Epithelial cell of esophagus (primary cell): Measurements from ENCODE around the gene CENPO.

ENCODE experiments used
- DNase-seq: peaks from one replicate; pipeline ENCODE4 v3.0.0; 2010; ENCODE audit warnings: low read depth
- H3K4me3 ChIP-seq: 2 replicates; pipeline ENCODE4 v1.5.1; 2011; ENCODE audit warnings: mild to moderate bottlenecking, low read length, control low read depth
- TF ChIP-seq, protein P1 (sequence below): IDR thresholded peaks from 2 replicates; pipeline ENCODE4 v1.5.1; 2011; ENCODE audit warnings: low read depth, mild to moderate bottlenecking, low read length, control low read depth, inconsistent platforms; ENCODE audit not compliant: insufficient read depth; ENCODE audit errors: missing control alignments

Gene CENPO

DNA sequence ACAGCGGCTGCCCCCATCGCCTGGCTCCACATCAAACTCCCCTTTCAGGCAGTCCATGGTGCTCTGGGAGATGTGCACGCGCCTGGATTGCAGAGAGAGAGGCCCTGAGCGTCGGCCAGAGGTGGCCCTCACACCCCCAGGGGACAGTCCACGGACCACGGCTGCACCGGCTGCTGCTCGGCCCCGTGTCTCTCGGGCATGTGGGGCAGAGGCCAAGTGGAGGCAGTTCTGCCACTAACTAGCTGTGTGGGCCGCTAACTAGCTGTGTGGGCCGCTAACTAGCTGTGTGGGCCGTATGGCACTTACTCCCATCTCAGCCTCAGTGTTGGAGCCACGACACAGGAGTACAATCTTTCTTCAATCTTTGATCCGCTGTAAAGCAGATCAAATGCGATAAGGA is 45.3 kb downstream of the CENPO start:
- DNase-seq: no peak
- no peak overlapping the region for H3K4me3 ChIP-seq
- TF ChIP-seq, protein P1, sequence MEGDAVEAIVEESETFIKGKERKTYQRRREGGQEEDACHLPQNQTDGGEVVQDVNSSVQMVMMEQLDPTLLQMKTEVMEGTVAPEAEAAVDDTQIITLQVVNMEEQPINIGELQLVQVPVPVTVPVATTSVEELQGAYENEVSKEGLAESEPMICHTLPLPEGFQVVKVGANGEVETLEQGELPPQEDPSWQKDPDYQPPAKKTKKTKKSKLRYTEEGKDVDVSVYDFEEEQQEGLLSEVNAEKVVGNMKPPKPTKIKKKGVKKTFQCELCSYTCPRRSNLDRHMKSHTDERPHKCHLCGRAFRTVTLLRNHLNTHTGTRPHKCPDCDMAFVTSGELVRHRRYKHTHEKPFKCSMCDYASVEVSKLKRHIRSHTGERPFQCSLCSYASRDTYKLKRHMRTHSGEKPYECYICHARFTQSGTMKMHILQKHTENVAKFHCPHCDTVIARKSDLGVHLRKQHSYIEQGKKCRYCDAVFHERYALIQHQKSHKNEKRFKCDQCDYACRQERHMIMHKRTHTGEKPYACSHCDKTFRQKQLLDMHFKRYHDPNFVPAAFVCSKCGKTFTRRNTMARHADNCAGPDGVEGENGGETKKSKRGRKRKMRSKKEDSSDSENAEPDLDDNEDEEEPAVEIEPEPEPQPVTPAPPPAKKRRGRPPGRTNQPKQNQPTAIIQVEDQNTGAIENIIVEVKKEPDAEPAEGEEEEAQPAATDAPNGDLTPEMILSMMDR: no peak

DNA sequence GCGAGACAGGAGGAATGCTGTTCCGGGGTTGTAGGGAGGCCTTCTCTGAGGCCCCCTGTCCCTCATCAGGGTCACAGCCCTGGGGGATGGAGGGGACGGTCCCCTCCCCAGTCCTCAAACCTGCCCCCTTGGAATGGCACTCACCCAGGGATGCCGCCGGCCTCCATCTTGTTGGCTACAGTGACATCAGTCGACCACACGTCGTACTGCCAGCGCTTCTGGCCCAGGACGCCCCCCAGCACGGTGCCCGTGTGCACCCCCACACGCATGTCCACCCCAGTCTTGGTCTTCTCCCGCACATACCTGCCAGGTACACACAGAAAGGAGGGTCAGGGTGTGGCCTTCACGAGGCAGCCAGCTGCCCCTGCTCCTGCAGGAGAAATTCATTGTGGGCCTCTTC is 46.5 kb downstream of the CENPO start:
- TF ChIP-seq, protein P1: no peak
- no peak overlapping the region for H3K4me3 ChIP-seq
- no peak for DNase-seq

DNA sequence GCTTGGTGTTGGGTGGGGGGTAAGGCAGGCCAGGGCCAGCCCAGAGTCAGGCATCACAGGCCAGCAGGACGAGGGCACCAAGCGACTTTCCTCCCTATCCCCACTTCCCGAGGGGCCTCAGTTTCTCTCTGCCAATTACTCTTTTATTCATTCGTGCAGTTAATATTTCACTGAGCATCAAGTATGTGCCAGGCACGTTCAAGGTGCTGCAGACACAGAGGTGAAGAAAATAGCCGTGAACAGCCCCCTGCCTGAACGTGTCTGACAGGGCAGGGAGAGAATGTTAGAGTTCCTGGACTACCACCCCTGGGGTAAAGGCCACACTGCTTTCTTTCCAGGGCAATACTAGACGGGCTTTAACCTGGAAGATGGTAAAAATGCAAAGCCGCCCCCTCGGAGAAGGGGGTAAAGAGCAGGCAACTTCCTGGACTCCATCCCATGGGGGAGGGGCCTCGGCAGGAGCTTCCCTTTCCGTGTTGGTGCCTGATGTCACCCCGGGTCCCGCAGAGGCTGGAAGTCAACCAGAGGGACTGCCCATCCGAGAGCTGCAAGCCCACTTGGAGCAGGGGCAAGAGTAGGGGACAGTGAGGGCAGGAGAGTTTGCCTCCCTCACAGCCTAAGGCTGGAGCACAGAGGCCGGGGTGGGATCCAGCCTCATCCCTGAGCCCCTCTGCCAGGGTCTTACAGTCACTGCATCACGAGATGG is 47.1 kb downstream of the CENPO start:
- TF ChIP-seq, protein P1: no peak
- H3K4me3 ChIP-seq: no peak overlapping the region
- no peak for DNase-seq

DNA sequence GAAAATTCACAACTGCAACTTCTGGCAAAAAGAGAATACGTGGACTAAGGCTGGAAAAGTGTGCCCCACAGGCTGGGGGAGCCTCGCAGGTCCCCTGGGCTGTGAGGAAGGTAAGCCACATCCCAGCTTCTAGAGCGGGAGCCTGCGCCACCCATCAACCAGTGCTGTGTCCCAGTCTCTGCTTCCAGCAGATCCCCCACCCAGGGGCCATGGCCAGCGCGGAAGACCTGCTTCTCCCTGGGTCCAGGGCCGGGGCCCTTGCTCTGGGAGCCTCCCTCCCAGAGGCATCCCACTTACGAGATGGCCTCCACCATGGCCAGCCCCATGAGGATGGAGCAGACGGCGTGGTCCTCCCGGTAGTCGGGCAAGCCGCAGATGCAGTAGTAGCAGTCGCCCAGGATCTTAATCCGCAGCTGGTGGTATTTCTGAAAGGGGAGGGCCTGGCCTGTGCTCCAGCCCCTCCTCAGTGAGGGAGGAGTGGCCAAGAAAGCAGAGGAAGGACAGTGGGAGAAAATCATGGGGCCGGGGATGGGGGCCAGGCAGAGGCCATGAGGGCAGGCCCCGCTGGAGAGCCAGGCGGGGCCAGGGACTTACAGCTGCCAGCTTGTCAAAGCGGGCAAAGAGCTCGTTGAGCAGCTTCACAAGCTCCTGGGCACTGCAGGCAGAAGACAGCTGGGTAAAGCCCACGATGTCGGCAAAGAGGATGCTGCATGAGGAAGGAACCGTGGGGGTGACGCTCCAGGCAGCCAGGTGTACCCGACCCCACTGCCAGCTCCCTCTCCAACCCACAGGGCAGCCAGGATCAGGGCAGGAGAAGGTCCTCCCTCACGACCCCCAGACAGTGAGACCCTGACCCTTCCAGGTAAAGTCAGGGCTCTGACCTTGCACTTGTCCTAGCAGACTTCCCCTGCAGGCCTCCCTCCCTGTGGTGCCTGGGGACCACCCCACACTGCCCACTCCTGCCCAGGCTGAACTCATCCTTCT is 48.0 kb downstream of the CENPO start:
- TF ChIP-seq, protein P1: no peak
- no peak for DNase-seq
- no peak overlapping the region for H3K4me3 ChIP-seq

DNA sequence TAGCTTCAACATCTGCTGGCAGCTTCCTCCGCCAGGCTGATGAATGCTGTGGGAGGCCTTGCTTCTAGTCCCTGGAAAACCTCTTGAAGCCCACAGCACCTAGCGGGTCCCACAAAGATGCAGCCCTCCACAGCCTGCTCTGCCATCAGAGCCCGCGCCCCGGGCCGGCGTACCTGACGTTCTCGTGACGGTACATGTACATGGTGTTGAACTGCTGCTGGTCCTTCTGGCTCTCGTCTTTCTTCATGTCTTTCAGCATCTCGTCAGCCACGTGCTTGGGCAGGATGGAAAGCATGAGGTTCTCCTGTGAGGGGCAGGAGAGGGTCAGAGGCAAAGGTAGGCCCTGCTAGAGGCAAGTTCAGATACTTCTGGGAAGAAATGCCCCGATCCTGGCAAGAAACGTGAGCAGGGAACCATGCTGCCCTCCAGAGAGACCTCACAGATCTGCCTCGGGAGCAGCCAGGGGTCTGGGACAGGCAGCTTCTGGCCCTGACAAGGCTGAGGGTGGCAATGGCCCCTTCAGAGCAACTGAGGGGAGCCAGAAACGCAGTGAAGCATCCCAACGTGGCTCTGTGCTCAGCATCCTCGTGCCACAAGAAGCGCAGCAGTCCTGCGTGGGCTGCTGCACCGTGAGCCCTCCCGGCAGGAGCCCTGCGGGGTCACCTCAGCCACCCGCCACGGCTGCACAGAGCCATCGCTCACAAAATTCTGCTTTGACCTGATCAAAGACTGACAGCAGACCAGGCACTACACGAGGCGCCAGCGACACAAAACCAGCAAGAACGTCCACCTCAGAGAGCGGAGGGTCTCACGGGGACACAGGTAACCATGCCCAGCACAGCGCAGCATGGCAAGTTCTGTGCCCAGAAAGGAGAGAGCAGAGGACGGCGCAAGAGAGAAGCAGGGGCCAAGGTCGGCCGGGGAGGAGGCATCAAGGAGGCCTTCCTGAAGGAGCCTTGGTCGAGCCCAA is 49.1 kb downstream of the CENPO start:
- DNase-seq: no peak
- no peak overlapping the region for H3K4me3 ChIP-seq
- TF ChIP-seq, protein P1: no peak

DNA sequence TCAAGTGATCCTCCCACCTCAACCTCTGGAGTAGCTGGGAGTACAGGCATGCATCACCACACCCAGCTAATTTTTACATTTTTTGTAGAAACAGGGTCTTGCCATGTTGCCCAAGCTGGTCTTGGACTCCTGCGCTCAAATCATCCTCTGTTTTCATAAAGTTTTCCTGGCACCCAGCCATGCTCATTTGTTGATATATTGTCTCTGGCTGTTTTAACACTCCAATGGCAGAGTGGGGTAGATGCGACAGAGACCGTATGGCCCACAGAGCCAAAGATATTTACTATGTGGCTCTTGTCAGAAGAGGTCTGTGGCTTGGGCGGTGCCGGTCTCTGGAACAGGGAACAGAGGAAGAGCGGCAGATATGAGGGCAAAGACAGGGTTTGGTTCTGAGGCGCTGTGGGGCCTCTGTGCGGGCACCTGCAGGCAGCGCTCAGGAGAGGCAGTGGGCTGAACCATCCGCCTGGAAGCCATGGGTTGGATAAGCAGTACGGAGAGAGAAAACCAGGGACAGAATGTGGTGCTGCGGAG is 50.2 kb downstream of the CENPO start:
- no peak for DNase-seq
- TF ChIP-seq, protein P1: no peak
- H3K4me3 ChIP-seq: no peak overlapping the region
